OCI-LY3 (cell line): ENCODE measurements around the gene SREBF1.

ENCODE experiments used
- H2AFZ ChIP-seq: fragments of 200-600, 300-600 bp; shearing (Covaris generic); 2 replicates; pipeline ENCODE4 v1.6.0; 2014; ENCODE audit warnings: antibody characterized with exemption, low read depth, low read length
- H3K27ac ChIP-seq: fragments of 200-600, 300-600 bp; sonication (generic); 2 replicates; pipeline ENCODE4 v1.5.1; 2014; ENCODE audit warnings: mild to moderate bottlenecking, low read length, moderate library complexity, mixed read lengths
- H3K27me3 ChIP-seq: fragments of 200-600, 300-600 bp; sonication (generic); 2 replicates; pipeline ENCODE4 v1.6.1; 2014; ENCODE audit warnings: low read depth, low read length, mixed read lengths
- H3K36me3 ChIP-seq: fragments of 200-600, 300-600 bp; sonication (generic); replicated peaks from 2 replicates; pipeline ENCODE3; 2014; ENCODE audit warnings: low read depth, low read length, mixed read lengths
- H3K4me1 ChIP-seq: fragments of 300-600, 200-600 bp; sonication (generic); 2 replicates; pipeline ENCODE4 v1.6.1; 2014; ENCODE audit warnings: low read length, mixed read lengths
- H3K4me2 ChIP-seq: fragments of 200-600, 300-600 bp; sonication (generic); 2 replicates; pipeline ENCODE4 v1.6.1; 2014; ENCODE audit warnings: low read length, mixed read lengths
- H3K4me3 ChIP-seq: fragments of 300-600, 200-600 bp; sonication (generic); 2 replicates; pipeline ENCODE4 v1.5.1; 2014; ENCODE audit warnings: antibody characterized with exemption, mild to moderate bottlenecking, low read length, moderate library complexity
- H3K79me2 ChIP-seq: fragments of 300-600, 200-600 bp; shearing (Covaris generic); 2 replicates; pipeline ENCODE4 v1.6.1; 2014; ENCODE audit warnings: mild to moderate bottlenecking, low read length, mixed read lengths
- H3K9ac ChIP-seq: fragments of 300-600, 200-600 bp; shearing (Covaris generic); 2 replicates; pipeline ENCODE4 v1.6.0; 2014; ENCODE audit warnings: mild to moderate bottlenecking, low read length, moderate library complexity
- H3K9me3 ChIP-seq: fragments of 200-600, 300-600 bp; shearing (Covaris generic); 2 replicates; pipeline ENCODE4 v1.6.1; 2014; ENCODE audit warnings: low read length, mixed read lengths; ENCODE audit not compliant: insufficient read depth
- H4K20me1 ChIP-seq: fragments of 200-600, 300-600 bp; sonication (generic); 2 replicates; pipeline ENCODE4 v1.6.1; 2016; ENCODE audit warnings: low read length, mixed read lengths; ENCODE audit not compliant: insufficient read depth
- CTCF ChIP-seq: fragments of 200-600, 300-600 bp; sonication (generic); IDR thresholded peaks from 2 replicates; pipeline ENCODE4 v1.5.1; 2014; ENCODE audit warnings: antibody characterized with exemption, low read length, low read depth
- EZH2phosphoT487 ChIP-seq: fragments of 200-600 bp; shearing (Covaris generic); IDR thresholded peaks from 2 replicates; pipeline ENCODE4 v1.6.1; 2018; ENCODE audit warnings: antibody characterized with exemption, mixed run types, low read depth

SREBF1 gene

GRCh38 chr17:17816831-17817551 is 19.8 kb downstream of the SREBF1 start:
- H3K27me3 ChIP-seq, result no peaks in the 10 kb centered on the region
- H2AFZ ChIP-seq, result no peak overlapping the region
- TF ChIP-seq EZH2phosphoT487 (no peak), CTCF (no peak)
- no peak overlapping the region for H3K9ac ChIP-seq
- H3K9me3 ChIP-seq, result no peaks in the 10 kb centered on the region
- no peak overlapping the region for H3K4me3 ChIP-seq
- no peak overlapping the region for H3K4me2 ChIP-seq
- peaks cover 18% of the 10 kb centered on the region for H3K4me1 ChIP-seq
- peaks cover 9% of the 10 kb centered on the region for H3K36me3 ChIP-seq
- H4K20me1 ChIP-seq, result peaks cover 13% of the 10 kb centered on the region
- H3K79me2 ChIP-seq, result no peaks in the 10 kb centered on the region
- no peak overlapping the region for H3K27ac ChIP-seq

GRCh38 chr17:17816240-17816814 is 20.5 kb downstream of the SREBF1 start:
- Histone ChIP-seq H3K9ac (no peak overlapping the region), H3K27ac (no peak overlapping the region), H3K4me3 (no peak overlapping the region), H3K4me2 (no peak overlapping the region), H4K20me1 (peaks cover 12% of the 10 kb centered on the region), H2AFZ (no peak overlapping the region), H3K9me3 (no peaks in the 10 kb centered on the region), H3K4me1 (peaks cover 18% of the 10 kb centered on the region), H3K79me2 (no peaks in the 10 kb centered on the region), H3K36me3 (peaks cover 9% of the 10 kb centered on the region), H3K27me3 (no peaks in the 10 kb centered on the region)
- TF ChIP-seq EZH2phosphoT487, result no peak
- TF ChIP-seq CTCF, result no peak

- Histone ChIP-seq H4K20me1 (peaks cover 12% of the 10 kb centered on the region), H3K9me3 (no peaks in the 10 kb centered on the region), H3K4me1 (peaks cover 16% of the 10 kb centered on the region), H3K27ac (no peak overlapping the region), H3K27me3 (no peaks in the 10 kb centered on the region), H2AFZ (no peak overlapping the region), H3K36me3 (peaks cover 9% of the 10 kb centered on the region), H3K9ac (no peak overlapping the region), H3K4me2 (no peak overlapping the region), H3K79me2 (no peaks in the 10 kb centered on the region), H3K4me3 (no peak overlapping the region)
- TF ChIP-seq EZH2phosphoT487, result no peak
- TF ChIP-seq CTCF, result no peak
Measured at GRCh38 chr17:17815436-17816200, 21.2 kb downstream of the SREBF1 start.

GRCh38 chr17:17815062-17815406 is 21.8 kb downstream of the SREBF1 start:
- Histone ChIP-seq H3K4me1 (peaks cover 10% of the 10 kb centered on the region), H4K20me1 (peaks cover 8% of the 10 kb centered on the region), H3K36me3 (peaks cover 9% of the 10 kb centered on the region), H3K79me2 (no peaks in the 10 kb centered on the region), H3K9me3 (no peaks in the 10 kb centered on the region), H3K4me3 (no peak overlapping the region), H3K4me2 (no peak overlapping the region), H3K9ac (no peak overlapping the region), H3K27me3 (no peaks in the 10 kb centered on the region), H2AFZ (no peak overlapping the region), H3K27ac (no peak overlapping the region)
- no peak for TF ChIP-seq CTCF
- TF ChIP-seq EZH2phosphoT487, result no peak
